Activated CD8-positive, alpha-beta T cell treated with anti-CD3 and anti-CD28 coated beads for 36 hours (primary cell): ENCODE results near the gene EAF2. TPM values are rescaled to one million over a fixed set of nuclear protein-coding genes. Genes with fewer than 3 reads are reported as not detected.

Experiments used
- ATAC-seq: fragments of 200-7000 bp; cut with Tn5 transposase; one replicate; pipeline ENCODE4 v1.10.0; 2021; ENCODE audit warnings: mild to moderate bottlenecking, moderate library complexity
- CTCF ChIA-PET: fragments of 350-600 bp; sonication (Branson Sonifier 250); formaldehyde crosslinking; loops from one replicate; lab custom pipeline; 2021; ENCODE audit warnings: antibody characterized with exemption; lab: Charles Lee
- POLR2A ChIA-PET: fragments of 350-600 bp; sonication (Branson Sonifier 250); formaldehyde crosslinking; loops from one replicate; lab custom pipeline; 2021; ENCODE audit warnings: antibody characterized with exemption; lab: Charles Lee
- DNase-seq: peaks from one replicate; pipeline ENCODE4 v3.0.0-alpha.2; 2020
- H3K27ac Mint-ChIP-seq: one replicate; pipeline ENCODE4 v1.8.0; 2021; ENCODE audit warnings: mild to moderate bottlenecking, mixed read lengths
- H3K27me3 Mint-ChIP-seq: one replicate; pipeline ENCODE4 v1.8.0; 2021; ENCODE audit warnings: mixed read lengths
- H3K36me3 Mint-ChIP-seq: one replicate; pipeline ENCODE4 v1.8.0; 2021; ENCODE audit warnings: low read depth, mixed read lengths
- H3K4me1 Mint-ChIP-seq: one replicate; pipeline ENCODE4 v1.8.0; 2021; ENCODE audit warnings: low read depth, mixed read lengths
- H3K4me3 Mint-ChIP-seq: one replicate; pipeline ENCODE4 v1.8.0; 2021; ENCODE audit warnings: mild to moderate bottlenecking, moderate library complexity, mixed read lengths
- H3K9me3 Mint-ChIP-seq: one replicate; pipeline ENCODE4 v1.8.0; 2021; ENCODE audit warnings: mixed read lengths
- intact Hi-C: fragments of 100-400 bp; cut with micrococcal nuclease; formaldehyde crosslinking; loops from one replicate; pipeline ENCODE4 v1.10.0; 2022
- total RNA-seq, 2 experiments: library from RNA; stranded (reverse); gene quantifications; one replicate each; pipeline ENCODE4 v1.2.3, GENCODE V29; 2021
- TF ChIP-seq, protein P1 (sequence below): fragments of 200-600 bp; IDR thresholded peaks from one replicate; pipeline ENCODE4 v1.8.0; 2022; ENCODE audit warnings: antibody characterized with exemption, mild to moderate bottlenecking

The EAF2 gene
- 10 to 100 TPM; 13.4 to 14.4 TPM for total RNA-seq

DNA sequence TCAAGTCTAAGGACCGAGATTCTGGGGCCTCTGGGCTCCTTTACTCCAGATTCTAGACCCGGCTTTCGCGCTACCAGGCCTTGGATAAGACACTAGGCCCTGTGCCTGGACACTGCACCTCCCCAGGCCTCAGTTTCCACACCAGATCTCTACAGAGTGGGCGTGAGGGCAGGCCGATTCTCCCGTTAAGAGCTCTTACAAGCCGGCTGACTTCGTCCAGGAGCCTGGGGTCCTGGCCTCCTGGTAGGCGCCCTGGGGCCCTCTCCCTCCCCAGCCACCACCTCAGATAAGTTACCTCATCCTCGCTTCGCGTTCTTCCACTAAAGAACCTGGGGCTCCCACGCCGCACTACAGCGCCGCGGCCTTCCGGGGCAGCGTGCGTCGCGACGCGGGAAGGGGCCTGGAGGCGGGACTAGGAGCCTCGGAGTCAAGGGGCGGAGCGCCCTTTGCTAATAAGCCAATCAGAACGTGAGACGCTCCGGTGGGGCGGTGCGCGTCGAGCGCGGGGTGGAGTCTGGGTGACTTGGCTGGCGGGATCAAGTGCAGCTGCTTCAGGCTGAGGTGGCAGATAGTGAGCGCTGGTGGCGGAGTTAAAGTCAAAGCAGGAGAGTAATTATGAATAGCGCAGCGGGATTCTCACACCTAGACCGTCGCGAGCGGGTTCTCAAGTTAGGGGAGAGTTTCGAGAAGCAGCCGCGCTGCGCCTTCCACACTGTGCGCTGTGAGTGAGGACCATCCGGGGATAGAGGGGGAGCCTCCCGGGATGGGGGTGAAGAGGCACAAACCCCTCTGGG, at the start of gene EAF2, which contains the start of gene IQCB1:
Gene EAF2 (plus strand): TSS at position 539 of the 794 bp plus-strand sequence. CDS start 77 bp downstream, at position 616.
Gene IQCB1 (minus strand): TSS at position 390 of the 794 bp plus-strand sequence. CDS start 6,100 bp downstream, outside the sequence.
- peak; percentile 97 for DNase-seq

DNA sequence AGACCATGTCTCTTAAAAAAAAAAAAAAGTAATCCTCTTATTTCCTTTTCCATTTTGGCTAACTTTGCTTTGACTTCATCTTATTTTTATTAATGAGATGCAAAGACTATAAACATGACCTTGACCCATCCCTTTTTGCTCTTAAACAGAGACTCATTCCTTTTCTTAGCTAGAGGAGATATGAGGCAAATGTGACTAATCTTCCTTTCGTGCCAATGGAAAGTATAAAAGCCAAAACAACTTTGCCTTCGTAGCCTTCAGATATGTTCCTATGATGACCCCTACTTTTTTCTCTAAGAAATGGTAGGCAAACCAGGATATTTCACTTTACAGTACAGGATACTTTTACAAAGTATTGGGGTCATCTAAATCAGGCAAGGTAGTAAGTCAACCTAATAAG, 48.5 kb upstream of the EAF2 start:
- ATAC-seq (no peak), DNase-seq (no peak)
- intact Hi-C loops = no loop called here
- CTCF ChIA-PET = no interaction called here
- Mint-ChIP-seq H3K27me3 (no peaks in the 10 kb centered on the region), H3K4me3 (no peak overlapping the region), H3K9me3 (no peaks in the 10 kb centered on the region), H3K36me3 (peaks cover 57% of the 10 kb centered on the region), H3K27ac (no peak overlapping the region), H3K4me1 (no peaks in the 10 kb centered on the region)
- TF ChIP-seq, protein P1, sequence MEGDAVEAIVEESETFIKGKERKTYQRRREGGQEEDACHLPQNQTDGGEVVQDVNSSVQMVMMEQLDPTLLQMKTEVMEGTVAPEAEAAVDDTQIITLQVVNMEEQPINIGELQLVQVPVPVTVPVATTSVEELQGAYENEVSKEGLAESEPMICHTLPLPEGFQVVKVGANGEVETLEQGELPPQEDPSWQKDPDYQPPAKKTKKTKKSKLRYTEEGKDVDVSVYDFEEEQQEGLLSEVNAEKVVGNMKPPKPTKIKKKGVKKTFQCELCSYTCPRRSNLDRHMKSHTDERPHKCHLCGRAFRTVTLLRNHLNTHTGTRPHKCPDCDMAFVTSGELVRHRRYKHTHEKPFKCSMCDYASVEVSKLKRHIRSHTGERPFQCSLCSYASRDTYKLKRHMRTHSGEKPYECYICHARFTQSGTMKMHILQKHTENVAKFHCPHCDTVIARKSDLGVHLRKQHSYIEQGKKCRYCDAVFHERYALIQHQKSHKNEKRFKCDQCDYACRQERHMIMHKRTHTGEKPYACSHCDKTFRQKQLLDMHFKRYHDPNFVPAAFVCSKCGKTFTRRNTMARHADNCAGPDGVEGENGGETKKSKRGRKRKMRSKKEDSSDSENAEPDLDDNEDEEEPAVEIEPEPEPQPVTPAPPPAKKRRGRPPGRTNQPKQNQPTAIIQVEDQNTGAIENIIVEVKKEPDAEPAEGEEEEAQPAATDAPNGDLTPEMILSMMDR = no peak
- POLR2A ChIA-PET = no interaction called here

More for the DNA sequence above, at the start of gene EAF2, which contains the start of gene IQCB1:
- Mint-ChIP-seq H3K9me3 (no peaks in the 10 kb centered on the region), H3K4me3 (peak within 1 kb of the TSS; percentile 85), H3K27ac (peak within 1 kb of the TSS; percentile 89), H3K36me3 (peaks cover 36% of the 10 kb centered on the region), H3K4me1 (peaks cover 45% of the 10 kb centered on the region), H3K27me3 (no peaks in the 10 kb centered on the region)
- intact Hi-C loops = loop anchor here (2.0 to 5.0 kb wide), 2 partner anchors 262 to 288 kb away; no protein-coding TSS in a partner anchor
- POLR2A ChIA-PET = interaction anchor here (0.6 to 1.3 kb wide), 7 partner anchors 12 to 436 kb away, joined by 3 to 5 read pairs (median 3); partner anchors contain the start of gene POLQ
- peak; percentile 99 for ATAC-seq
- CTCF ChIA-PET = interaction anchor here (0.6 kb wide), 1 partner anchor 26 kb away, joined by 3 read pairs; no protein-coding TSS in a partner anchor
- TF ChIP-seq, protein P1 = no peak

DNA sequence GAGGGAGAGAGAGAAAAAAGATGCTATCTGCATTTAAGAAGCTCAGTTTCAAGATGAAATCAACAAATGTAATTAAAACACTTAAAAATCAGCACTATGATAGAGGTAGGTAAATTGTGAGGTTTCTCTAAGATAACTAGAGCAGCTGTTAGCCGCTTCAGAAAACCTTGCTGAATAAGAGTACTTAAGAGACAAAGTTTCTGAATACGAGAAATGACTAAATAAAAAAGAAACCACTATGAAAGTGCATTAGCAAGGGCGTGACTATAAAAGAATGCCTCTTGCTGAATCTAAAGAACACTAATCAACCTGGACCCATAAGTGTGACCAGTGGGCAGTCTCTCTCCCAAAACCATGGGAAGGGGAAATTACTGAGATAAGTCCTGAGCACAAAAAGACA, 41.9 kb upstream of the EAF2 start:
- intact Hi-C loops = no loop called here
- Mint-ChIP-seq H3K27ac (no peak overlapping the region), H3K4me3 (no peak overlapping the region), H3K4me1 (no peaks in the 10 kb centered on the region), H3K9me3 (no peaks in the 10 kb centered on the region), H3K36me3 (peaks cover 50% of the 10 kb centered on the region), H3K27me3 (no peaks in the 10 kb centered on the region)
- POLR2A ChIA-PET = interaction anchor here (0.6 kb wide), 1 partner anchor 15 kb away, joined by 3 read pairs; no protein-coding TSS in a partner anchor
- ATAC-seq (no peak), DNase-seq (no peak)
- CTCF ChIA-PET = no interaction called here
- TF ChIP-seq, protein P1 = no peak

DNA sequence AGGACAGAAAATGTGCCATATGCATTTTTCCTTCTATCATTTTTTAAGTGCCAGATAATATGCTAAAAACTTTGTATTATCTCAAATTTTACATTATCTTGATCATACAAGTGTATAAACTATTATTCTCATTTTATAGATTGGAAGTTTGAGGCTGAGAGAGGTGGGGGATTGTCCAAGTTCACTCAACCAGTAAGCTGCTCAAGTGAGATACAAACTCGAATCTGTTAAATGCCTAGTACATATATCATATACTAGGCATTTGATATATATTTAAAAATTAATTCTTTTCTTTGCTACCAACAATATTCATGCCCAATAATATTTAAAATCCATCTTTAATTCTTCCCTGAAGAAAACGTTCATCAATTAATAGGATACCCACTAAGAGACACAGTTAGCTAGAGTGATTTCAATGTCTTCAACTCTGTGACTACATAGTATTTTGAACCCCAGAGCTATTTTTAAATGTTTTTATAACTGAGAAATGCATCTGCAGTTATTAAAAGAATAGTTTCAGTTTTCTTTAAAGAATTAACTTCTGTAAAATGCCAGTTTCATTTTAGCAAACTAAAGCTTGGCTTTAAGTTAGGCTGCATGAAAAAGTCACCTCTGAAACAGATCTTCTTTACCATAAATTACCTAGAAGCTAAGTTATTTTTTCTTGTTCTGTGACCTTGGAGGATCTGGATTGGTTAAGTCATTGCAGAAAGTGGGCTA, 40.6 kb upstream of the EAF2 start:
- Mint-ChIP-seq H3K27ac (no peak overlapping the region), H3K36me3 (peaks cover 40% of the 10 kb centered on the region), H3K4me3 (no peak overlapping the region), H3K4me1 (no peaks in the 10 kb centered on the region), H3K27me3 (no peaks in the 10 kb centered on the region), H3K9me3 (no peaks in the 10 kb centered on the region)
- TF ChIP-seq, protein P1 = no peak
- ChIA-PET POLR2A (no interaction called here), CTCF (no interaction called here)
- intact Hi-C loops = no loop called here
- DNase-seq (no peak), ATAC-seq (no peak)
